GM23338 (cell line): ENCODE results near the gene POP7. TPM values are rescaled to one million over a fixed set of nuclear protein-coding genes. Genes with fewer than 3 reads are reported as not detected.

Experiments
- ATAC-seq: fragments of 200-7000 bp; cut with Tn5 transposase; 3 replicates; pipeline ENCODE4 v1.9.1; 2020
- DNase-seq: peaks from one replicate; pipeline ENCODE4 v3.0.0-alpha.2; 2015; ENCODE audit warnings: low spot score
- H2AFZ ChIP-seq: fragments of 200-600 bp; sonication (generic); 2 replicates; pipeline ENCODE4 v1.8.0; 2016; ENCODE audit warnings: antibody characterized with exemption, mild to moderate bottlenecking, moderate library complexity
- H3F3A ChIP-seq: fragments of 200-600 bp; sonication (generic); replicated peaks from 2 replicates; pipeline ENCODE4 v1.8.0; 2017; ENCODE audit warnings: antibody characterized with exemption, mixed run types, low read depth
- H3K27ac ChIP-seq: fragments of 200-600 bp; sonication (generic); 2 replicates; pipeline ENCODE4 v1.6.1; 2016; ENCODE audit warnings: low read depth
- H3K27me3 ChIP-seq: fragments of 200-600 bp; sonication (generic); 2 replicates; pipeline ENCODE4 v1.8.0; 2016; ENCODE audit warnings: mild to moderate bottlenecking, mixed run types, moderate library complexity; ENCODE audit not compliant: insufficient read depth
- H3K36me3 ChIP-seq: fragments of 200-600 bp; sonication (generic); 2 replicates; pipeline ENCODE4 v1.8.0; 2016; ENCODE audit warnings: mild to moderate bottlenecking; ENCODE audit not compliant: insufficient read depth
- H3K4me1 ChIP-seq: fragments of 200-600 bp; sonication (generic); 2 replicates; pipeline ENCODE4 v1.8.0; 2016; ENCODE audit warnings: mild to moderate bottlenecking, moderate library complexity; ENCODE audit not compliant: insufficient read depth
- H3K4me2 ChIP-seq: fragments of 200-600 bp; sonication (generic); 2 replicates; pipeline ENCODE4 v1.7.1; 2017; ENCODE audit warnings: mixed run types
- H3K4me3 ChIP-seq: fragments of 200-600 bp; sonication (generic); 2 replicates; pipeline ENCODE4 v1.6.1; 2016; ENCODE audit warnings: mixed run types
- H3K79me2 ChIP-seq: fragments of 200-600 bp; sonication (generic); replicated peaks from 2 replicates; pipeline ENCODE4 v1.8.0; 2017; ENCODE audit warnings: mild to moderate bottlenecking; ENCODE audit not compliant: insufficient read depth
- H3K9me2 ChIP-seq: fragments of 200-600 bp; sonication (generic); 2 replicates; pipeline ENCODE4 v1.8.0; 2017; ENCODE audit not compliant: insufficient read depth
- H4K20me1 ChIP-seq: fragments of 200-600 bp; sonication (generic); replicated peaks from 2 replicates; pipeline ENCODE4 v1.8.0; 2017; ENCODE audit warnings: mild to moderate bottlenecking; ENCODE audit not compliant: insufficient read depth
- H3K27ac Mint-ChIP-seq: 2 replicates; pipeline ENCODE4 v1.8.0; 2020; ENCODE audit warnings: inconsistent platforms, mild to moderate bottlenecking, moderate library complexity, mixed read lengths
- H3K27me3 Mint-ChIP-seq: 3 replicates; pipeline ENCODE4 v1.8.0; 2022; ENCODE audit warnings: low read depth, mild to moderate bottlenecking, moderate library complexity, mixed read lengths, inconsistent platforms; ENCODE audit not compliant: insufficient read depth, poor library complexity
- H3K36me3 Mint-ChIP-seq: 3 replicates; pipeline ENCODE4 v1.8.0; 2021; ENCODE audit warnings: low read depth, mild to moderate bottlenecking, inconsistent platforms, moderate library complexity, mixed read lengths
- H3K4me1 Mint-ChIP-seq: 3 replicates; pipeline ENCODE4 v1.8.0; 2020; ENCODE audit warnings: mild to moderate bottlenecking, inconsistent platforms, mixed read lengths
- H3K4me3 Mint-ChIP-seq: 3 replicates; pipeline ENCODE4 v1.8.0; 2021; ENCODE audit warnings: moderate library complexity, mild to moderate bottlenecking, inconsistent platforms, mixed read lengths
- H3K9me3 Mint-ChIP-seq: 3 replicates; pipeline ENCODE4 v1.8.0; 2020; ENCODE audit warnings: moderate library complexity, mild to moderate bottlenecking, inconsistent platforms, mixed read lengths
- CREB1 ChIP-seq: fragments of 250-450 bp; sonication (Bioruptor Pico); IDR thresholded peaks from 2 replicates; pipeline ENCODE4 v1.5.0; 2020; ENCODE audit warnings: low read depth, mild to moderate bottlenecking, moderate library complexity
- EZH2 ChIP-seq: fragments of 200-600 bp; sonication (generic); IDR thresholded peaks from one replicate; pipeline ENCODE4 v1.8.0; 2017; ENCODE audit warnings: antibody characterized with exemption, mild to moderate bottlenecking, low read depth; ENCODE audit not compliant: unreplicated experiment
- JUNB ChIP-seq: IDR thresholded peaks from one replicate; pipeline ENCODE4 v1.6.1; 2016; ENCODE audit warnings: antibody characterized with exemption; ENCODE audit not compliant: unreplicated experiment
- NANOG ChIP-seq: IDR thresholded peaks from 2 replicates; pipeline ENCODE4 v1.6.1; 2016; ENCODE audit warnings: antibody characterized with exemption, borderline replicate concordance
- POLR2AphosphoS5 ChIP-seq: IDR thresholded peaks from 2 replicates; pipeline ENCODE4 v1.6.1; 2016; ENCODE audit warnings: antibody characterized with exemption, low read depth
- STAT1 ChIP-seq: IDR thresholded peaks from one replicate; pipeline ENCODE4 v1.6.1; 2016; ENCODE audit warnings: antibody characterized with exemption; ENCODE audit not compliant: unreplicated experiment
- ZNF114 ChIP-seq: fragments of 250-450 bp; sonication (Bioruptor Pico); IDR thresholded peaks from 2 replicates; pipeline ENCODE4 v1.5.0; 2020; ENCODE audit warnings: mild to moderate bottlenecking, moderate library complexity
- ZNF331 ChIP-seq: fragments of 250-450 bp; sonication (Bioruptor Pico); IDR thresholded peaks from 2 replicates; pipeline ENCODE4 v1.5.0; 2020; ENCODE audit warnings: low read depth, mild to moderate bottlenecking, moderate library complexity
- polyA plus RNA-seq: library from polyadenylated mRNA; unstranded; fragments of >200 nt; fragmentation: Nextera tagmentation; extraction: Ambion mirVana; gene quantifications from 2 replicates; pipeline ENCODE4 v1.2.1, GENCODE V29; 2016
- total RNA-seq: library from RNA; depleted of rRNA; stranded (reverse); fragments of >200 nt; shearing (Covaris generic); gene quantifications from 2 replicates; pipeline ENCODE4 v1.2.3, GENCODE V29; 2014
- TF ChIP-seq, protein P1 (sequence below): IDR thresholded peaks from 2 replicates; pipeline ENCODE4 v1.6.1; 2016; ENCODE audit warnings: antibody characterized with exemption
- TF ChIP-seq, protein P2 (sequence below), 2 experiments: fragments of 200-600 bp in 1 of 2; sonication (generic) in 1 of 2; conservative IDR thresholded peaks; 2 replicates each; pipeline versions ENCODE4 v1.5.1 to v1.6.1; 2016 to 2017; ENCODE audit warnings: antibody characterized with exemption in 2 of 2, low read depth in 2 of 2, mild to moderate bottlenecking in 2 of 2, moderate library complexity in 1 of 2
- TF ChIP-seq, protein P3 (sequence below): fragments of 250-450 bp; sonication (Bioruptor Pico); IDR thresholded peaks from 2 replicates; pipeline ENCODE4 v1.5.0; 2020; ENCODE audit warnings: mild to moderate bottlenecking, moderate library complexity
- TF ChIP-seq, protein P4 (sequence below): IDR thresholded peaks from one replicate; pipeline ENCODE4 v1.6.1; 2018; ENCODE audit warnings: antibody characterized with exemption; ENCODE audit not compliant: unreplicated experiment

POP7 gene
- total and polyA plus RNA-seq, 2 experiments from 2014 or later, result 110 to 216 TPM

DNA sequence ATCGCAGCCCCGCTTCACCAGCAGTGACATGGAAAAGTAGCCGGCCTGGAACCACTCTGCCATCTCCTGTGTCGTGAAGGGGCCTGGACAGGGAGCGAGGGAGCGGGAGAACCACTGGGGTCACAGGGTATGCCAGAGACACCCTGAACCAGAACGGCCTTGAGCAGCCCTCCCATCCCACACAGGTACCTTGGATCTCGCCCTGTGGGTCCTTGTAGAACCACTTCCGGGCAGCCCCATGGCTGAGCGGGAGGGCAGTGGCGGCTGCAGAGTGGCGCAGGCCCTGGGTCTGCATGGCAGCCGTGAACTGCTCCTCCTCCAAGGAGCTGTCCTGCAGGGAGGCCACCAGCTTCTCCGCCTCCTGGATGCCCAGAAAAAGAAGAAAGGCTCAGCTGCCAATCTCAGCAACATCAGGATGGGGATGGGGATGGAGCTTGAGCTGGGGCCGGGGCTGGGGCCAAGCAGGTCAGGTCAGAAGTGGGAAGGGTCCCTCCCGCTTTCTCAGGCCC lies 21.3 kb upstream of the POP7 start:
- no peak for TF ChIP-seq POLR2AphosphoS5
- TF ChIP-seq, protein P1, sequence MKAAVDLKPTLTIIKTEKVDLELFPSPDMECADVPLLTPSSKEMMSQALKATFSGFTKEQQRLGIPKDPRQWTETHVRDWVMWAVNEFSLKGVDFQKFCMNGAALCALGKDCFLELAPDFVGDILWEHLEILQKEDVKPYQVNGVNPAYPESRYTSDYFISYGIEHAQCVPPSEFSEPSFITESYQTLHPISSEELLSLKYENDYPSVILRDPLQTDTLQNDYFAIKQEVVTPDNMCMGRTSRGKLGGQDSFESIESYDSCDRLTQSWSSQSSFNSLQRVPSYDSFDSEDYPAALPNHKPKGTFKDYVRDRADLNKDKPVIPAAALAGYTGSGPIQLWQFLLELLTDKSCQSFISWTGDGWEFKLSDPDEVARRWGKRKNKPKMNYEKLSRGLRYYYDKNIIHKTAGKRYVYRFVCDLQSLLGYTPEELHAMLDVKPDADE, result no peak
- no peak for TF ChIP-seq CREB1 (CRISPR knock-in tag)
- no peak for TF ChIP-seq NANOG
- TF ChIP-seq, protein P2, sequence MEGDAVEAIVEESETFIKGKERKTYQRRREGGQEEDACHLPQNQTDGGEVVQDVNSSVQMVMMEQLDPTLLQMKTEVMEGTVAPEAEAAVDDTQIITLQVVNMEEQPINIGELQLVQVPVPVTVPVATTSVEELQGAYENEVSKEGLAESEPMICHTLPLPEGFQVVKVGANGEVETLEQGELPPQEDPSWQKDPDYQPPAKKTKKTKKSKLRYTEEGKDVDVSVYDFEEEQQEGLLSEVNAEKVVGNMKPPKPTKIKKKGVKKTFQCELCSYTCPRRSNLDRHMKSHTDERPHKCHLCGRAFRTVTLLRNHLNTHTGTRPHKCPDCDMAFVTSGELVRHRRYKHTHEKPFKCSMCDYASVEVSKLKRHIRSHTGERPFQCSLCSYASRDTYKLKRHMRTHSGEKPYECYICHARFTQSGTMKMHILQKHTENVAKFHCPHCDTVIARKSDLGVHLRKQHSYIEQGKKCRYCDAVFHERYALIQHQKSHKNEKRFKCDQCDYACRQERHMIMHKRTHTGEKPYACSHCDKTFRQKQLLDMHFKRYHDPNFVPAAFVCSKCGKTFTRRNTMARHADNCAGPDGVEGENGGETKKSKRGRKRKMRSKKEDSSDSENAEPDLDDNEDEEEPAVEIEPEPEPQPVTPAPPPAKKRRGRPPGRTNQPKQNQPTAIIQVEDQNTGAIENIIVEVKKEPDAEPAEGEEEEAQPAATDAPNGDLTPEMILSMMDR (conservative IDR thresholded peaks at IDR 0.05; ENCODE audit: low read depth in 2 of 2), result no peak
- TF ChIP-seq, protein P3, sequence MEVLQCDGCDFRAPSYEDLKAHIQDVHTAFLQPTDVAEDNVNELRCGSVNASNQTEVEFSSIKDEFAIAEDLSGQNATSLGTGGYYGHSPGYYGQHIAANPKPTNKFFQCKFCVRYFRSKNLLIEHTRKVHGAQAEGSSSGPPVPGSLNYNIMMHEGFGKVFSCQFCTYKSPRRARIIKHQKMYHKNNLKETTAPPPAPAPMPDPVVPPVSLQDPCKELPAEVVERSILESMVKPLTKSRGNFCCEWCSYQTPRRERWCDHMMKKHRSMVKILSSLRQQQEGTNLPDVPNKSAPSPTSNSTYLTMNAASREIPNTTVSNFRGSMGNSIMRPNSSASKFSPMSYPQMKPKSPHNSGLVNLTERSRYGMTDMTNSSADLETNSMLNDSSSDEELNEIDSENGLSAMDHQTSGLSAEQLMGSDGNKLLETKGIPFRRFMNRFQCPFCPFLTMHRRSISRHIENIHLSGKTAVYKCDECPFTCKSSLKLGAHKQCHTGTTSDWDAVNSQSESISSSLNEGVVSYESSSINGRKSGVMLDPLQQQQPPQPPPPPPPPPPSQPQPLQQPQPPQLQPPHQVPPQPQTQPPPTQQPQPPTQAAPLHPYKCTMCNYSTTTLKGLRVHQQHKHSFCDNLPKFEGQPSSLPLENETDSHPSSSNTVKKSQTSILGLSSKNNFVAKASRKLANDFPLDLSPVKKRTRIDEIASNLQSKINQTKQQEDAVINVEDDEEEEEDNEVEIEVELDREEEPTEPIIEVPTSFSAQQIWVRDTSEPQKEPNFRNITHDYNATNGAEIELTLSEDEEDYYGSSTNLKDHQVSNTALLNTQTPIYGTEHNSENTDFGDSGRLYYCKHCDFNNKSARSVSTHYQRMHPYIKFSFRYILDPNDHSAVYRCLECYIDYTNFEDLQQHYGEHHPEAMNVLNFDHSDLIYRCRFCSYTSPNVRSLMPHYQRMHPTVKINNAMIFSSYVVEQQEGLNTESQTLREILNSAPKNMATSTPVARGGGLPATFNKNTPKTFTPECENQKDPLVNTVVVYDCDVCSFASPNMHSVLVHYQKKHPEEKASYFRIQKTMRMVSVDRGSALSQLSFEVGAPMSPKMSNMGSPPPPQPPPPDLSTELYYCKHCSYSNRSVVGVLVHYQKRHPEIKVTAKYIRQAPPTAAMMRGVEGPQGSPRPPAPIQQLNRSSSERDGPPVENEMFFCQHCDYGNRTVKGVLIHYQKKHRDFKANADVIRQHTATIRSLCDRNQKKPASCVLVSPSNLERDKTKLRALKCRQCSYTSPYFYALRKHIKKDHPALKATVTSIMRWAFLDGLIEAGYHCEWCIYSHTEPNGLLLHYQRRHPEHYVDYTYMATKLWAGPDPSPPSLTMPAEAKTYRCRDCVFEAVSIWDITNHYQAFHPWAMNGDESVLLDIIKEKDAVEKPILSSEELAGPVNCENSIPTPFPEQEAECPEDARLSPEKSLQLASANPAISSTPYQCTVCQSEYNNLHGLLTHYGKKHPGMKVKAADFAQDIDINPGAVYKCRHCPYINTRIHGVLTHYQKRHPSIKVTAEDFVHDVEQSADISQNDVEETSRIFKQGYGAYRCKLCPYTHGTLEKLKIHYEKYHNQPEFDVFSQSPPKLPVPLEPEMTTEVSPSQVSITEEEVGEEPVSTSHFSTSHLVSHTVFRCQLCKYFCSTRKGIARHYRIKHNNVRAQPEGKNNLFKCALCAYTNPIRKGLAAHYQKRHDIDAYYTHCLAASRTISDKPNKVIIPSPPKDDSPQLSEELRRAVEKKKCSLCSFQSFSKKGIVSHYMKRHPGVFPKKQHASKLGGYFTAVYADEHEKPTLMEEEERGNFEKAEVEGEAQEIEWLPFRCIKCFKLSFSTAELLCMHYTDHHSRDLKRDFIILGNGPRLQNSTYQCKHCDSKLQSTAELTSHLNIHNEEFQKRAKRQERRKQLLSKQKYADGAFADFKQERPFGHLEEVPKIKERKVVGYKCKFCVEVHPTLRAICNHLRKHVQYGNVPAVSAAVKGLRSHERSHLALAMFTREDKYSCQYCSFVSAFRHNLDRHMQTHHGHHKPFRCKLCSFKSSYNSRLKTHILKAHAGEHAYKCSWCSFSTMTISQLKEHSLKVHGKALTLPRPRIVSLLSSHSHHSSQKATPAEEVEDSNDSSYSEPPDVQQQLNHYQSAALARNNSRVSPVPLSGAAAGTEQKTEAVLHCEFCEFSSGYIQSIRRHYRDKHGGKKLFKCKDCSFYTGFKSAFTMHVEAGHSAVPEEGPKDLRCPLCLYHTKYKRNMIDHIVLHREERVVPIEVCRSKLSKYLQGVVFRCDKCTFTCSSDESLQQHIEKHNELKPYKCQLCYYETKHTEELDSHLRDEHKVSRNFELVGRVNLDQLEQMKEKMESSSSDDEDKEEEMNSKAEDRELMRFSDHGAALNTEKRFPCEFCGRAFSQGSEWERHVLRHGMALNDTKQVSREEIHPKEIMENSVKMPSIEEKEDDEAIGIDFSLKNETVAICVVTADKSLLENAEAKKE (CRISPR knock-in tag), result no peak
- no peak for TF ChIP-seq ZNF331
- no peak for TF ChIP-seq ZNF114 (CRISPR knock-in tag)
- TF ChIP-seq STAT1, result no peak
- no peak for TF ChIP-seq JUNB
- TF ChIP-seq EZH2, result no peak
- TF ChIP-seq, protein P4, sequence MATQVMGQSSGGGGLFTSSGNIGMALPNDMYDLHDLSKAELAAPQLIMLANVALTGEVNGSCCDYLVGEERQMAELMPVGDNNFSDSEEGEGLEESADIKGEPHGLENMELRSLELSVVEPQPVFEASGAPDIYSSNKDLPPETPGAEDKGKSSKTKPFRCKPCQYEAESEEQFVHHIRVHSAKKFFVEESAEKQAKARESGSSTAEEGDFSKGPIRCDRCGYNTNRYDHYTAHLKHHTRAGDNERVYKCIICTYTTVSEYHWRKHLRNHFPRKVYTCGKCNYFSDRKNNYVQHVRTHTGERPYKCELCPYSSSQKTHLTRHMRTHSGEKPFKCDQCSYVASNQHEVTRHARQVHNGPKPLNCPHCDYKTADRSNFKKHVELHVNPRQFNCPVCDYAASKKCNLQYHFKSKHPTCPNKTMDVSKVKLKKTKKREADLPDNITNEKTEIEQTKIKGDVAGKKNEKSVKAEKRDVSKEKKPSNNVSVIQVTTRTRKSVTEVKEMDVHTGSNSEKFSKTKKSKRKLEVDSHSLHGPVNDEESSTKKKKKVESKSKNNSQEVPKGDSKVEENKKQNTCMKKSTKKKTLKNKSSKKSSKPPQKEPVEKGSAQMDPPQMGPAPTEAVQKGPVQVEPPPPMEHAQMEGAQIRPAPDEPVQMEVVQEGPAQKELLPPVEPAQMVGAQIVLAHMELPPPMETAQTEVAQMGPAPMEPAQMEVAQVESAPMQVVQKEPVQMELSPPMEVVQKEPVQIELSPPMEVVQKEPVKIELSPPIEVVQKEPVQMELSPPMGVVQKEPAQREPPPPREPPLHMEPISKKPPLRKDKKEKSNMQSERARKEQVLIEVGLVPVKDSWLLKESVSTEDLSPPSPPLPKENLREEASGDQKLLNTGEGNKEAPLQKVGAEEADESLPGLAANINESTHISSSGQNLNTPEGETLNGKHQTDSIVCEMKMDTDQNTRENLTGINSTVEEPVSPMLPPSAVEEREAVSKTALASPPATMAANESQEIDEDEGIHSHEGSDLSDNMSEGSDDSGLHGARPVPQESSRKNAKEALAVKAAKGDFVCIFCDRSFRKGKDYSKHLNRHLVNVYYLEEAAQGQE, result no peak
- H4K20me1 ChIP-seq, result peaks cover 13% of the 10 kb centered on the region
- H3K4me2 ChIP-seq, result no peak overlapping the region
- no peaks in the 10 kb centered on the region for H3K9me2 ChIP-seq
- peaks cover 14% of the 10 kb centered on the region for H3K4me1 Mint-ChIP-seq
- H3K4me3 Mint-ChIP-seq, result no peak overlapping the region
- H2AFZ ChIP-seq, result no peak overlapping the region
- H3F3A ChIP-seq, result peaks cover 30% of the 10 kb centered on the region; the same call in 1 of the 2 replicates
- peaks cover 74% of the 10 kb centered on the region for H3K36me3 Mint-ChIP-seq
- no peaks in the 10 kb centered on the region for H3K9me3 Mint-ChIP-seq
- H3K36me3 ChIP-seq, result peaks cover 4% of the 10 kb centered on the region; the same call in 1 of the 2 replicates
- H3K4me1 ChIP-seq, result peaks cover 7% of the 10 kb centered on the region; the same call in 1 of the 2 replicates
- ATAC-seq (no peak), DNase-seq (no peak)
- no peak overlapping the region for H3K27ac Mint-ChIP-seq
- no peak overlapping the region for H3K27ac ChIP-seq
- H3K27me3 Mint-ChIP-seq, result peaks cover 17% of the 10 kb centered on the region
- H3K79me2 ChIP-seq, result peaks cover 19% of the 10 kb centered on the region
- H3K27me3 ChIP-seq, result no peaks in the 10 kb centered on the region
- no peak overlapping the region for H3K4me3 ChIP-seq
